ENCODE data around the gene L3MBTL3.

Gene L3MBTL3

GRCh38 chr6:130019326-130020072 is 1.1 kb downstream of the L3MBTL3 start:
- TF ChIP-seq, protein P1, sequence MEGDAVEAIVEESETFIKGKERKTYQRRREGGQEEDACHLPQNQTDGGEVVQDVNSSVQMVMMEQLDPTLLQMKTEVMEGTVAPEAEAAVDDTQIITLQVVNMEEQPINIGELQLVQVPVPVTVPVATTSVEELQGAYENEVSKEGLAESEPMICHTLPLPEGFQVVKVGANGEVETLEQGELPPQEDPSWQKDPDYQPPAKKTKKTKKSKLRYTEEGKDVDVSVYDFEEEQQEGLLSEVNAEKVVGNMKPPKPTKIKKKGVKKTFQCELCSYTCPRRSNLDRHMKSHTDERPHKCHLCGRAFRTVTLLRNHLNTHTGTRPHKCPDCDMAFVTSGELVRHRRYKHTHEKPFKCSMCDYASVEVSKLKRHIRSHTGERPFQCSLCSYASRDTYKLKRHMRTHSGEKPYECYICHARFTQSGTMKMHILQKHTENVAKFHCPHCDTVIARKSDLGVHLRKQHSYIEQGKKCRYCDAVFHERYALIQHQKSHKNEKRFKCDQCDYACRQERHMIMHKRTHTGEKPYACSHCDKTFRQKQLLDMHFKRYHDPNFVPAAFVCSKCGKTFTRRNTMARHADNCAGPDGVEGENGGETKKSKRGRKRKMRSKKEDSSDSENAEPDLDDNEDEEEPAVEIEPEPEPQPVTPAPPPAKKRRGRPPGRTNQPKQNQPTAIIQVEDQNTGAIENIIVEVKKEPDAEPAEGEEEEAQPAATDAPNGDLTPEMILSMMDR (conservative IDR thresholded peaks at IDR 0.05; ENCODE audit: low read depth, low read length), result no peak
- H3K27ac ChIP-seq, result peak overlapping the region; percentile 42; the same call in 1 of the 2 replicates
- H3K27me3 ChIP-seq (ENCODE audit: insufficient read depth, low read depth), result no peaks in the 10 kb centered on the region
- H3K4me1 ChIP-seq (ENCODE audit: low read depth, poor library complexity, severe bottlenecking), result peaks cover 7% of the 10 kb centered on the region
- peak overlapping the region; percentile 89 for H2AFZ ChIP-seq (ENCODE audit: low read depth)
- H3K4me3 ChIP-seq (IDR thresholded peaks at IDR 0.05; ENCODE audit: insufficient read depth, low read depth, low read length), result no peak overlapping the region
- no peaks in the 10 kb centered on the region; the same call in 1 of the 2 replicates for H3K36me3 ChIP-seq (ENCODE audit: insufficient read depth)
- peak overlapping the region; percentile 80 for H3K9ac ChIP-seq
- peak overlapping the region; percentile 18; the same call in 1 of the 2 replicates for H3K4me2 ChIP-seq
- H4K20me1 ChIP-seq (ENCODE audit: insufficient read depth), result no peaks in the 10 kb centered on the region
- no peaks in the 10 kb centered on the region for H3K79me2 ChIP-seq (ENCODE audit: insufficient read depth, low read depth)

- Histone ChIP-seq H3K9ac (peak overlapping the region; percentile 68; the same call in 1 of the 2 replicates), H2AFZ (ENCODE audit: low read depth) (peak overlapping the region; percentile 57), H3K4me1 (ENCODE audit: low read depth, poor library complexity, severe bottlenecking) (peaks cover 7% of the 10 kb centered on the region), H3K27ac (peak overlapping the region; percentile 33), H3K4me3 (IDR thresholded peaks at IDR 0.05; ENCODE audit: insufficient read depth, low read depth, low read length) (no peak overlapping the region), H4K20me1 (ENCODE audit: insufficient read depth) (no peaks in the 10 kb centered on the region), H3K27me3 (ENCODE audit: insufficient read depth, low read depth) (no peaks in the 10 kb centered on the region), H3K4me2 (peak overlapping the region; percentile 64), H3K79me2 (ENCODE audit: insufficient read depth, low read depth) (no peaks in the 10 kb centered on the region), H3K36me3 (ENCODE audit: insufficient read depth) (no peaks in the 10 kb centered on the region; the same call in 1 of the 2 replicates)
- TF ChIP-seq, protein P1 (conservative IDR thresholded peaks at IDR 0.05; ENCODE audit: low read depth, low read length), result no peak
These were observed 1.9 kb downstream of the L3MBTL3 start for GRCh38 chr6:130020073-130020906.

DNA sequence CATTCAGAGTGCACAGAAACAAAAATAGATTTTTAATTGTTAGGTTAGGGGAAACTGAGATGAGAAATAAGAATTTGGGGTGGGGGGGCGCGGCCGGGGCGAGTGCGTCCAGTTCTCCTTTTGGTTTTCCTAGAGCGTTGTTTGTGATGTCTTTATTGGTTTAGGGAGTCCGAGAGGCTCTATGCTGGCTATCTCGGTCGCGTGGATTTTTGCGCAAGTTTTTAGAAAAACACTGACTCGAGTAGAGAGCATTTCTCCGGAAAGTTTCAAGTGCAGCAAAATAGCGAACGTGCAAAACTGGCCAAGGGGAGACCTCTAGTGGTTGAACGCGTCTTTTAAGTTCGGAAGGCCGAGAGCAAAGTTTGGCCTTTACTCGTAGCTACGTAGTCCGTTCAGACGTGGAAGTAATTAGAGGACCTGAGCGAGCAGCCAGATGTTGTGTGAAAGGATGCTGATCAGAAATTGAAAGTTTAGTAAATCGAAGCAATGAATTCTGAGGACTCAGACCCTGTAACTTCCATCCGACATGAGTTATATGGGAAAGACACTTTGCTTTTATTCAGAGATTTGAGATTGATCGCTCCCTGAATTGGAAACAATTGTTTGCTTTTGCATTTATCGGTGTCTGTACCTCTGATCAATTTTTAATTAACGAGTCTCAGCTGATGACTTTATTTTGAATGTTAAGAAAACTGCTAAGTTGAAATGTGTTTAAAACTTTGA is 2.7 kb downstream of the L3MBTL3 start:
- H3K36me3 ChIP-seq (ENCODE audit: insufficient read depth), result no peaks in the 10 kb centered on the region; the same call in 1 of the 2 replicates
- H2AFZ ChIP-seq (ENCODE audit: low read depth), result peak overlapping the region; percentile 57
- TF ChIP-seq, protein P1 (conservative IDR thresholded peaks at IDR 0.05; ENCODE audit: low read depth, low read length), result peak; percentile 83
- H4K20me1 ChIP-seq (ENCODE audit: insufficient read depth), result no peaks in the 10 kb centered on the region
- no peak overlapping the region for H3K4me3 ChIP-seq (IDR thresholded peaks at IDR 0.05; ENCODE audit: insufficient read depth, low read depth, low read length)
- H3K4me1 ChIP-seq (ENCODE audit: low read depth, poor library complexity, severe bottlenecking), result peaks cover 7% of the 10 kb centered on the region
- H3K4me2 ChIP-seq, result peak overlapping the region; percentile 64
- peak overlapping the region; percentile 33 for H3K27ac ChIP-seq
- no peaks in the 10 kb centered on the region for H3K27me3 ChIP-seq (ENCODE audit: insufficient read depth, low read depth)
- peak overlapping the region; percentile 68; the same call in 1 of the 2 replicates for H3K9ac ChIP-seq
- no peaks in the 10 kb centered on the region for H3K79me2 ChIP-seq (ENCODE audit: insufficient read depth, low read depth)

DNA sequence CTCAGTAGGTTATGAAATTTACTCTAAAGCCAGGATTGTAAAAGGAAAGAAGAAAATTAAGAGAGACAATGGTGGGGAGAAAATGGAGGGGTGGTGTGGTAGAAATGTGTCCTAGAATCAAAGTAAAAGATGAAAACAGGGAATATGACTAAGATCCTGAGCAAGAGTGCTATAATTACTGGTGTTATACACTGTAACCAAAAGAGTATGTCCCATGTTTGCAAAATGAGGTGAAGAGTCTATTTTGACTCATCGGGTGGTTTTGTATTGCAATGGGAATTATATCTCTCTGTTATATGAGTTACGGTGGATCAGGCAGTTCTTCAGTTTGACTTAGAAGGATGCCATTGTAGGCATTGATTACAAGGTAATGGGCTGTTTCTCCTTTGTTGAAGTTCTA is 8.5 kb downstream of the L3MBTL3 start:
- Histone ChIP-seq H3K4me2 (no peak overlapping the region; the same call in 1 of the 2 replicates), H3K4me1 (ENCODE audit: low read depth, poor library complexity, severe bottlenecking) (peaks cover 46% of the 10 kb centered on the region), H2AFZ (ENCODE audit: low read depth) (no peak overlapping the region), H4K20me1 (ENCODE audit: insufficient read depth) (no peaks in the 10 kb centered on the region), H3K36me3 (ENCODE audit: insufficient read depth) (no peaks in the 10 kb centered on the region; the same call in 1 of the 2 replicates), H3K27ac (no peak overlapping the region), H3K79me2 (ENCODE audit: insufficient read depth, low read depth) (no peaks in the 10 kb centered on the region), H3K27me3 (ENCODE audit: insufficient read depth, low read depth) (no peaks in the 10 kb centered on the region), H3K9ac (no peak overlapping the region), H3K4me3 (IDR thresholded peaks at IDR 0.05; ENCODE audit: insufficient read depth, low read depth, low read length) (no peak overlapping the region)
- TF ChIP-seq, protein P1 (conservative IDR thresholded peaks at IDR 0.05; ENCODE audit: low read depth, low read length), result no peak
